Gastroesophageal sphincter (tissue), 4 donors: ENCODE data around the gene DBN1. TPM values are rescaled to one million over a fixed set of nuclear protein-coding genes. Genes with fewer than 3 reads are reported as not detected.

Source experiments
- ATAC-seq: fragments of 150-250 bp; one replicate; pipeline ENCODE4 v1.9.1; 2016; ENCODE audit warnings: mild to moderate bottlenecking, moderate library complexity
- H3K27ac ChIP-seq, 4 donors: fragments of 200-600 bp; sonication (generic) in 3 of 4; 1 replicate in 3 of 4; 2 replicates in 1 of 4; pipeline ENCODE4 v1.5.1; 2016 to 2019
- H3K27me3 ChIP-seq: fragments of 200-600 bp; sonication (generic); one replicate; pipeline ENCODE4 v1.5.1; 2019
- H3K36me3 ChIP-seq, 2 donors: fragments of 200-600 bp; sonication (generic); one replicate each; pipeline ENCODE4 v1.5.1; 2019; ENCODE audit warnings: control low read depth in 1 of 2
- H3K4me1 ChIP-seq, 3 donors: fragments of 200-600 bp; sonication (generic); 1 replicate in 2 of 3; 2 replicates in 1 of 3; pipeline ENCODE4 v1.5.1; 2016 to 2019; ENCODE audit warnings: control low read depth in 2 of 3
- H3K4me3 ChIP-seq, 2 donors: fragments of 200-600 bp; sonication (generic); one replicate each; pipeline ENCODE4 v1.5.1; 2019; ENCODE audit warnings: mild to moderate bottlenecking in 1 of 2, moderate library complexity in 1 of 2
- H3K9me3 ChIP-seq, 3 donors: fragments of 200-600 bp; sonication (generic); one replicate each; pipeline ENCODE4 v1.5.1; 2017 to 2019; ENCODE audit warnings: control low read depth in 2 of 3
- EP300 ChIP-seq: sonication (generic); formaldehyde crosslinking; IDR thresholded peaks from one replicate; pipeline ENCODE4 v1.6.1; 2017; ENCODE audit warnings: antibody characterized with exemption, mild to moderate bottlenecking
- POLR2A ChIP-seq, 2 donors: fragments of 450-650 bp; IDR thresholded peaks; one replicate each; pipeline ENCODE4 v1.6.1; 2017; ENCODE audit warnings: antibody characterized with exemption in 2 of 2, mild to moderate bottlenecking in 2 of 2, moderate library complexity in 1 of 2
- POLR2AphosphoS5 ChIP-seq: sonication (generic); formaldehyde crosslinking; IDR thresholded peaks from one replicate; pipeline ENCODE4 v1.6.1; 2017; ENCODE audit warnings: antibody characterized with exemption
- WGBS, 2 donors: methylation state at CpG; one replicate each; pipeline ENCODE4 v1.1.5; 2018; ENCODE audit warnings: low coverage in 1 of 2; 5-methylcytosine and 5-hydroxymethylcytosine counted together
- total RNA-seq, 4 donors: library from RNA; depleted of rRNA; stranded (reverse); fragments of >200 nt; gene quantifications; one replicate each; pipeline ENCODE4 v1.1.0, GENCODE V29; 2016
- TF ChIP-seq, protein P1 (sequence below), 4 experiments: fragments of 200-600 bp in 2 of 4; fragments of 450-650 bp in 2 of 4; sonication (generic) in 1 of 4; IDR thresholded peaks; one replicate each; pipeline ENCODE4 v1.5.1; 2017 to 2019; ENCODE audit warnings: antibody characterized with exemption in 4 of 4, mild to moderate bottlenecking in 2 of 4, moderate library complexity in 2 of 4

The DBN1 gene
- 100 to 1,000 TPM in 3 of 4 donors, 10 to 100 TPM in 1; 87.1 to 154 (median 124) TPM for total RNA-seq

DNA sequence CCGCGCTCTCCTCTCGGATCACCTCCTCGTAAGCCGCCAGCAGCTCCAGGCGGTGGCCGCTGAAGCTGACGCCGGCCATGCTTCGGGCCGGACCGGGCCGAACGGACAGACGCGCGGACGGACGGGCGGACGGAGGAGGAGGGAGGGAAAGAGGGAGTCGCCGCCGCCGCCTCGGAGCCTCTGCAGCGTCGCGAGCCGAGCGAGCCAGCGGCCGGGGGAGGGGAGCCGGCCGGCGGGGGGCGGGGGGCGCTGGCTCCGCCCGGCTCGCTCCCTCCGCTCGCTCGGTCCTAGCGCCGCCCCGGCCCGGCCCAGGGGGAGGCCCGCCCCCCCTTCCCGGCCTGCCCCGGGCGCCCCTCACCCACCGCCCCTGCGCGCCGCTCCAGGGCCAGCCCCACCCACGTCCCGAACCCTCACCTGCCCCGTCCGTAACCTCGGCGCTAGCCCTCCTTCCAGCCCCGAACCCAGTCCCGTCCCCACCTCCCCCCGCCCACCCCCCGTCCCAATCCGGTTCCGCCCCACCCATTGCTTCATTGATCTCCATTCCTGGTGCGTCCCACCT lies at the start of gene DBN1:
TSS of gene DBN1 (minus strand) at position 192 of the 559 bp plus-strand sequence. CDS start at position 79, 113 bp downstream.
- Histone ChIP-seq H3K4me1 (peaks cover 0 to 96% (median 69%) of the 10 kb centered on the region in 3 donors), H3K4me3 (peak within 1 kb of the TSS; percentile 57 to 89), H3K27me3 (no peaks in the 10 kb centered on the region), H3K27ac (peak within 1 kb of the TSS; percentile 74 to 99 (median 93)), H3K36me3 (peaks cover 0 to 7% of the 10 kb centered on the region in 2 donors), H3K9me3 (no peaks in the 10 kb centered on the region)
- TF ChIP-seq, protein P1, sequence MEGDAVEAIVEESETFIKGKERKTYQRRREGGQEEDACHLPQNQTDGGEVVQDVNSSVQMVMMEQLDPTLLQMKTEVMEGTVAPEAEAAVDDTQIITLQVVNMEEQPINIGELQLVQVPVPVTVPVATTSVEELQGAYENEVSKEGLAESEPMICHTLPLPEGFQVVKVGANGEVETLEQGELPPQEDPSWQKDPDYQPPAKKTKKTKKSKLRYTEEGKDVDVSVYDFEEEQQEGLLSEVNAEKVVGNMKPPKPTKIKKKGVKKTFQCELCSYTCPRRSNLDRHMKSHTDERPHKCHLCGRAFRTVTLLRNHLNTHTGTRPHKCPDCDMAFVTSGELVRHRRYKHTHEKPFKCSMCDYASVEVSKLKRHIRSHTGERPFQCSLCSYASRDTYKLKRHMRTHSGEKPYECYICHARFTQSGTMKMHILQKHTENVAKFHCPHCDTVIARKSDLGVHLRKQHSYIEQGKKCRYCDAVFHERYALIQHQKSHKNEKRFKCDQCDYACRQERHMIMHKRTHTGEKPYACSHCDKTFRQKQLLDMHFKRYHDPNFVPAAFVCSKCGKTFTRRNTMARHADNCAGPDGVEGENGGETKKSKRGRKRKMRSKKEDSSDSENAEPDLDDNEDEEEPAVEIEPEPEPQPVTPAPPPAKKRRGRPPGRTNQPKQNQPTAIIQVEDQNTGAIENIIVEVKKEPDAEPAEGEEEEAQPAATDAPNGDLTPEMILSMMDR (IDR thresholded peaks at IDR 0.05) = no peak
- no peak for TF ChIP-seq EP300
- TF ChIP-seq POLR2AphosphoS5 = peak; percentile 14
- TF ChIP-seq POLR2A (IDR thresholded peaks at IDR 0.05) = peak in 1 of 2 donors; percentile 10
- ATAC-seq = peak; percentile 65
- WGBS, 2 donors = 0% methylated on average over 1 to 2 of the region's 69 CpGs

DNA sequence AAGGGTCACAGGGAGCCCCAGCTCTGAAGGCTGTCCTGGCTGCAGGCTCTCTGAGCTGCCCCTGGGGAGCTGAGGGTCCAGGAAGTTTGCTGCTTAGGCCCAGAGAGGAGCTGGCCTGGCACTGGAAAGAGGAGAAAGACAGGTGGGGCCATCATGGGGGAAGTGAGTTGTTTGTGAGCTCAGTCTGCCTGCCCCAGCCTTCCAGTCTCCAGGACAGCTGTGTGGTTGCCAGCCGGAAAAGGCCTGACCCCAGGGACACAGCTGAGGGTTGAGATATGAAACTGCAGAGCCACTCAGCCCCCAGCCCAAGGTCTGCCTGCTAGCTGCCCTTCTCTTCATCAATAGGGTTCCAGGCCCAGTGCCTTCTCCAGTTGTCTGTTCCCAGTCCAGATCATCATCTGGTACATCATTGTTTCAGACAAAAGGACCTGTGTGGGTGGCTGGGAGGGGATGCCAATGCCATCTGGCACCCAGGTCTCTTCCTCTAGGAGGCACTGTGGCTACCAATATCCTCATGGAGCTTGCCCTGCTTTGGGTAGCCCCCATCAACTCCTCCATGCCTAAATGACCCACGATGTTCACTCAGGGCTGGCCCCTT lies 47.6 kb upstream of the DBN1 start:
- Histone ChIP-seq H3K4me1 (peaks cover 0 to 22% (median 6%) of the 10 kb centered on the region in 3 donors), H3K4me3 (no peak overlapping the region), H3K27ac (no peak overlapping the region), H3K27me3 (no peaks in the 10 kb centered on the region), H3K9me3 (no peaks in the 10 kb centered on the region), H3K36me3 (peaks cover 0 to 70% of the 10 kb centered on the region in 2 donors)
- 80% methylated on average over 1 of the region's 2 CpGs; no CpG with 5 or more reads in 1 of the 2 donors for WGBS, 2 donors
- TF ChIP-seq EP300 = no peak
- TF ChIP-seq, protein P1 (IDR thresholded peaks at IDR 0.05) = no peak
- no peak for TF ChIP-seq POLR2AphosphoS5
- no peak for TF ChIP-seq POLR2A (IDR thresholded peaks at IDR 0.05)
- ATAC-seq = no peak

GRCh38 chr5:177520271-177520670 lies 46.8 kb upstream of the DBN1 start:
- Histone ChIP-seq H3K4me1 (peaks cover 0 to 30% (median 13%) of the 10 kb centered on the region in 3 donors), H3K4me3 (no peak overlapping the region), H3K36me3 (peaks cover 0 to 69% of the 10 kb centered on the region in 2 donors), H3K27ac (no peak overlapping the region), H3K9me3 (no peaks in the 10 kb centered on the region), H3K27me3 (no peaks in the 10 kb centered on the region)
- TF ChIP-seq, protein P1 (IDR thresholded peaks at IDR 0.05) = no peak
- TF ChIP-seq POLR2A (IDR thresholded peaks at IDR 0.05) (no peak), EP300 (no peak), POLR2AphosphoS5 (no peak)
- WGBS, 2 donors = 68 to 83% methylated on average over 2 of the region's 3 CpGs
- no peak for ATAC-seq

GRCh38 chr5:177519463-177520235 lies 46.2 kb upstream of the DBN1 start:
- Histone ChIP-seq H3K36me3 (peaks cover 0 to 69% of the 10 kb centered on the region in 2 donors), H3K9me3 (no peaks in the 10 kb centered on the region), H3K27me3 (no peaks in the 10 kb centered on the region), H3K4me1 (peaks cover 0 to 36% (median 13%) of the 10 kb centered on the region in 3 donors), H3K27ac (peak overlapping the region in 1 of 4 donors; percentile 2), H3K4me3 (no peak overlapping the region)
- TF ChIP-seq EP300 = no peak
- 80% methylated on average over 11 of the region's 13 CpGs; no CpG with 5 or more reads in 1 of the 2 donors for WGBS, 2 donors
- no peak for ATAC-seq
